DND-41 (cell line): Measurements from ENCODE around the gene ATF2.

ENCODE experiments used
- CTCF ChIP-seq: IDR thresholded peaks from 2 replicates; pipeline ENCODE4 v1.5.1; 2012; ENCODE audit warnings: borderline replicate concordance, low read length, moderate library complexity, mild to moderate bottlenecking; ENCODE audit not compliant: poor library complexity, severe bottlenecking; ENCODE audit errors: extremely low read depth
- EZH2 ChIP-seq: IDR thresholded peaks from 3 replicates; pipeline ENCODE4 v1.6.1; 2012; ENCODE audit warnings: borderline replicate concordance, low read depth, mild to moderate bottlenecking, moderate library complexity, low read length, inconsistent platforms; ENCODE audit not compliant: severe bottlenecking

- TF ChIP-seq EZH2 (no peak), CTCF (no peak)
These were observed 27.0 kb upstream of the ATF2 start for GRCh38 chr2:175195012-175195411.
